ENCODE data around the gene FAAP100.

FAAP100 gene

DNA sequence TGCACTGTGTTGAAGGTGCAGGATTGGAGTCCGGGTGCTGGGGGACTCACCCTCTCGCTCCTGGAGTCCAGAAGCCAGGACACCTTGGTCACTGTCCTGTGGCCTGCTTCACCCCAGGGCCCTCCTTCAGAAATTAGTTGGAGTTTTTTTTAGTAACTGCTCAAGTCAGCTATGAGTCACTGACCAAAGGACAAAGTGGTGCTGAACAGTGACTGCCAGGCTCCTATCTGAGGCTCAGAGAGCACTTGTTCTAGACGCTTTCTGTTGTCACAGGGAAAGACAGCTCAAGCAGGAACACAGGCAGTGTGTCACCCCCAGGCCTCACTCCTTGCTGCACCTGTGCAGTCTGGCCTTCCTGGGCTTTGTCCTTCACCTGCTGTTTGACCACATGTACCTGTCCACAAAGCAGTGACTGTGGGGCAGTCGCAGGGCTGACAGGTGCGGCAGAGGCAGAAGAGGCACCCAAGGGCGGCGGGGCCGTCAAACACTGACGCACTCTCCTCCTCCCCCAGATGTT lies 4.1 kb upstream of the FAAP100 start:
- Histone ChIP-seq H3K36me3 (replicated peaks) (peaks cover 46% of the 10 kb centered on the region), H3K27me3 (replicated peaks) (no peaks in the 10 kb centered on the region), H3K4me3 (ENCODE audit: low read depth, low read length) (no peak overlapping the region), H3K27ac (no peak overlapping the region)
- in situ Hi-C loops (cut with HindIII; ENCODE audit: low pct_ligation_motif_present, low sequenced_read_pairs): no loop called here
- no peak for TF ChIP-seq CTCF (IDR thresholded peaks at IDR 0.05; ENCODE audit: low read depth, low read length, missing control alignments)
- DNase-seq: peak; percentile 35

DNA sequence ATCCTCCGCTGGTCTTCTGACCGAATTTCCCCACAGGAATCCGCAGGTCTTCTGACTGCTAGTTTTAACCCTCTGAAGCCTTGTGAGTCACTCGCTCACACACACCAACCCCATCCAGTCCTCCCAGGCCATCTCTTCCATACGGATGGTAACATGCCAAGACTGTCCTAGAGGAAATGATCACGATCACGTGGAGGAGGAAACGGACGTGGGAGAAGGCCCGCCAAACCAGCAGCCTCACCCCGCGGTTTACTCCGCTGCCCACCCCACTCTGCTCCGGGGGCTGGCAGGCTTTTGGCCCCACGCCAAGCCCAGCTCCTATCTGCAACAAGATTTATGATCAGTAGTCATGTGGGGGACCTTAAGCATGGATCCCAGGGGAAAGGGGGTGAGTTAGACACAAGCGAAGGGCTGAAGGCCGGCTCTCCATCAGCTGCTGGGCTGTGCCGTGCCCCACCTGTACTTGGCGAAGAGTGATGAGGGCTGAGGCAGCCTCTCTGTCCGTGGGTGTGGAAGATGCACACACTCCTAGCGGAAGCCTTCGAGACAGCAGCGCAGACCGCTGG lies 1.5 kb upstream of the FAAP100 start:
- DNase-seq: peak; percentile 88
- in situ Hi-C loops (cut with HindIII; ENCODE audit: low pct_ligation_motif_present, low sequenced_read_pairs): no loop called here

GRCh38 chr17:81553018-81553615 lies 964 bp upstream of the FAAP100 start:
- H3K4me3 ChIP-seq (ENCODE audit: low read depth, low read length): peak overlapping the region; percentile 88
- TF ChIP-seq CTCF (IDR thresholded peaks at IDR 0.05; ENCODE audit: low read depth, low read length, missing control alignments): no peak
- H3K27me3 ChIP-seq (replicated peaks): no peaks in the 10 kb centered on the region
- peaks cover 29% of the 10 kb centered on the region for H3K36me3 ChIP-seq (replicated peaks)
- in situ Hi-C loops (cut with HindIII; ENCODE audit: low pct_ligation_motif_present, low sequenced_read_pairs): no loop called here
- peak; percentile 58 for DNase-seq
- H3K27ac ChIP-seq: peak overlapping the region; percentile 51

More for the DNA sequence above, 1.5 kb upstream of the FAAP100 start:
- H3K36me3 ChIP-seq (replicated peaks): peaks cover 34% of the 10 kb centered on the region
- H3K4me3 ChIP-seq (ENCODE audit: low read depth, low read length): peak overlapping the region; percentile 88
- TF ChIP-seq CTCF (IDR thresholded peaks at IDR 0.05; ENCODE audit: low read depth, low read length, missing control alignments): no peak
- H3K27ac ChIP-seq: peak overlapping the region; percentile 51
- no peaks in the 10 kb centered on the region for H3K27me3 ChIP-seq (replicated peaks)

DNA sequence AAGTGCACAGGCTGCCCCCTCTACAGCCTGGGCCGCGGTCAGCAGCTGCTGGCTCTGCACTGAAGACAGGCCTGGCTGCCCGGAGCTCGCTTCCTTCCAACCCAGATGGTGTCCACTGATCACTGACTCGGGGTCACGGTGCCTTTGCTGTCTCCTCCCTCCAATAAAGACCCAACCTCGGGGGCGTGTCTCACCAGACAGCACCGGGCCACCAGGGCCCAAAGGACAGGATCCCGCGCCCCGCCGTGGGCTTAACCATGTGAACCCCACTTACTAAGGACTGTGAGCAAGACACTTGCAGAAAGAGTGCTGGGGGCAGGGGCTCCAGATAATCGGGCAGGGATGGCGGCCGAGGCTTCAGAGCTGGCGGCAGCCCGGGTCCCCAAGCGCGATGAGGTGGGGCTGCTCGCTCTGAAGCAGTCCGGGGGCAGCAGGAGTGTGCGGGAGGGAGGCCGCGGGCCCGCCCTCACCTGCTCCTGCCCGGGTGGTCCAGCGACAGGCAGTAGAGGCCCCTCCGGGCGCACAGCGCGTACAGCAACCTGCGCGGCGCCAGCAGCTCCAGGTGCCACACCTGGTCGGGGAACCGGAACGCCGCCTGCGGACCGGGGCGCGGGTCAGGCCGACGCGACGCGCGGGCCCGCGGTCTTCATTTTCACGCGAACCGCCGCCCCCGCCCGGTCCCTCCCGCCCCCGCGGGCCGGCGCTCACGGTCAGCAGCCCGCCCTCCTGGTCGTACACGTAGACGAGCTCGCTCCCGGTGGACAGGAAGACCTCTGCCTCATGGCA lies 502 bp downstream of the FAAP100 start:
- in situ Hi-C loops (cut with HindIII; ENCODE audit: low pct_ligation_motif_present, low sequenced_read_pairs): no loop called here
- H3K36me3 ChIP-seq (replicated peaks): peaks cover 29% of the 10 kb centered on the region
- H3K27me3 ChIP-seq (replicated peaks): no peaks in the 10 kb centered on the region
- peak overlapping the region; percentile 51 for H3K27ac ChIP-seq
- H3K4me3 ChIP-seq (ENCODE audit: low read depth, low read length): peak overlapping the region; percentile 88
- TF ChIP-seq CTCF (IDR thresholded peaks at IDR 0.05; ENCODE audit: low read depth, low read length, missing control alignments): peak; percentile 5
- DNase-seq: no peak

- no peak for DNase-seq
- in situ Hi-C loops (cut with HindIII; ENCODE audit: low pct_ligation_motif_present, low sequenced_read_pairs): no loop called here
- H3K27ac ChIP-seq: no peak overlapping the region
- peak overlapping the region; percentile 88 for H3K4me3 ChIP-seq (ENCODE audit: low read depth, low read length)
- TF ChIP-seq CTCF (IDR thresholded peaks at IDR 0.05; ENCODE audit: low read depth, low read length, missing control alignments): no peak
- peaks cover 29% of the 10 kb centered on the region for H3K36me3 ChIP-seq (replicated peaks)
- no peaks in the 10 kb centered on the region for H3K27me3 ChIP-seq (replicated peaks)
Measured at GRCh38 chr17:81550830-81551457, 1.2 kb downstream of the FAAP100 start.

Measured in brain microvascular endothelial cell (primary cell).